Measurements from ENCODE around the gene ARID5B. TPM values are rescaled to one million over a fixed set of nuclear protein-coding genes. Genes with fewer than 3 reads are reported as not detected.

ARID5B gene
- total and polyA plus RNA-seq, 2 donors (not counting 3 experiments of a cell fraction or from before 2014, with no cell fraction given), result 5.6 to 8.9 TPM

DNA sequence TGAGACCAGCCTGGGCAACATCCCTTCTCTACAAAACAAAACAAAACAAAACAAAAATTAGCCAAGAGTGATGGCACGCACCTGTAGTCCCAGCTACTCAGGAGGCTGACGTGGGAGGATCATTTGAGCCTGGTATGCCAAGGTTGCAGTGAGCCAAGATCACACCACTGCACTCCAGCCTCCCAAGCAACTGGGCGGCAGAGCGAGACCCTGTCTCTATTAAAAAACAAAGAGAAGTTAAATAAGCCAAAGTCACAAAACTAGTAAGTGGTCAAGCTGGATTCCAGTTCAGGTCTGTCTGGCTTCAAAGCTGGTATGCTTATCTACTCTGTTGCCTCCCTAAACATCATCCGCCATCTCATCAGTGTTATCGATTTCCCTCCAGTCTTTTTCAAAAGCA, 110.8 kb downstream of the ARID5B start:
- FAIRE-seq, result no peak
- Histone ChIP-seq H3K4me1 (ENCODE audit: control insufficient read depth, extremely low read depth, insufficient read depth, low read length) (peaks cover 8% of the 10 kb centered on the region), H3K27ac (ENCODE audit: insufficient read depth, low read depth, low read length) (no peak overlapping the region), H3K27me3 (ENCODE audit: control insufficient read depth in 2 of 2, insufficient read depth in 2 of 2, low read length in 2 of 2) (no peaks in the 10 kb centered on the region), H3K9me3 (replicated peaks; ENCODE audit: control insufficient read depth, insufficient read depth, low read length) (no peaks in the 10 kb centered on the region), H3K36me3 (ENCODE audit: control insufficient read depth in 2 of 2, extremely low read depth in 1 of 2, insufficient read depth in 2 of 2, low read length in 2 of 2) (no peaks in the 10 kb centered on the region), H3K4me3 (replicated peaks in 1 of 3; ENCODE audit: insufficient read depth in 1 of 3, low read depth in 1 of 3, low read length in 3 of 3) (no peak overlapping the region), H3K9me1 (replicated peaks; ENCODE audit: control insufficient read depth, extremely low read depth, insufficient read depth, low read length) (no peaks in the 10 kb centered on the region), H3K9ac (replicated peaks; ENCODE audit: extremely low read depth, insufficient read depth, low read length) (no peak overlapping the region), H3K4me2 (ENCODE audit: insufficient read depth, low read length) (no peak overlapping the region), H4K20me1 (replicated peaks; ENCODE audit: control insufficient read depth, extremely low read depth, insufficient read depth, low read length) (no peaks in the 10 kb centered on the region), H2AFZ (ENCODE audit: low read depth, low read length) (no peak overlapping the region), H3K79me2 (ENCODE audit: control insufficient read depth, insufficient read depth, low read length) (no peaks in the 10 kb centered on the region)
- DNase-seq (ENCODE audit: low read depth, low spot score), result no peak
- dilution Hi-C loops (cut with MboI; ENCODE audit: extremely low pct_ligation_motif_present, low sequenced_read_pairs) (no loop called here), intact Hi-C loops (cut with micrococcal nuclease) (no loop called here)
- no TSS peak for BruUV-seq (replicated peaks)
- TF ChIP-seq EZH2 (IDR thresholded peaks at IDR 0.05; ENCODE audit: borderline replicate concordance, low read depth, low read length, severe bottlenecking), result no peak
- no peak for TF ChIP-seq POLR2A (IDR thresholded peaks at IDR 0.05; ENCODE audit: low read depth, low read length)
- TF ChIP-seq, protein P1, sequence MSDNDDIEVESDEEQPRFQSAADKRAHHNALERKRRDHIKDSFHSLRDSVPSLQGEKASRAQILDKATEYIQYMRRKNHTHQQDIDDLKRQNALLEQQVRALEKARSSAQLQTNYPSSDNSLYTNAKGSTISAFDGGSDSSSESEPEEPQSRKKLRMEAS (IDR thresholded peaks at IDR 0.05; ENCODE audit: insufficient read depth, insufficient read length), result no peak
- TF ChIP-seq JUN (IDR thresholded peaks at IDR 0.05; ENCODE audit: borderline replicate concordance, insufficient read depth, insufficient read length, low read depth), result no peak
- TF ChIP-seq, protein P2, sequence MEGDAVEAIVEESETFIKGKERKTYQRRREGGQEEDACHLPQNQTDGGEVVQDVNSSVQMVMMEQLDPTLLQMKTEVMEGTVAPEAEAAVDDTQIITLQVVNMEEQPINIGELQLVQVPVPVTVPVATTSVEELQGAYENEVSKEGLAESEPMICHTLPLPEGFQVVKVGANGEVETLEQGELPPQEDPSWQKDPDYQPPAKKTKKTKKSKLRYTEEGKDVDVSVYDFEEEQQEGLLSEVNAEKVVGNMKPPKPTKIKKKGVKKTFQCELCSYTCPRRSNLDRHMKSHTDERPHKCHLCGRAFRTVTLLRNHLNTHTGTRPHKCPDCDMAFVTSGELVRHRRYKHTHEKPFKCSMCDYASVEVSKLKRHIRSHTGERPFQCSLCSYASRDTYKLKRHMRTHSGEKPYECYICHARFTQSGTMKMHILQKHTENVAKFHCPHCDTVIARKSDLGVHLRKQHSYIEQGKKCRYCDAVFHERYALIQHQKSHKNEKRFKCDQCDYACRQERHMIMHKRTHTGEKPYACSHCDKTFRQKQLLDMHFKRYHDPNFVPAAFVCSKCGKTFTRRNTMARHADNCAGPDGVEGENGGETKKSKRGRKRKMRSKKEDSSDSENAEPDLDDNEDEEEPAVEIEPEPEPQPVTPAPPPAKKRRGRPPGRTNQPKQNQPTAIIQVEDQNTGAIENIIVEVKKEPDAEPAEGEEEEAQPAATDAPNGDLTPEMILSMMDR (IDR thresholded peaks at IDR 0.05; ENCODE audit: extremely low read depth in 1 of 2, insufficient read depth in 1 of 2, low read depth in 1 of 2, low read length in 2 of 2), result no peak
- TF ChIP-seq GATA2 (IDR thresholded peaks at IDR 0.05; ENCODE audit: insufficient read depth, insufficient read length, low read depth, low read length), result no peak
- no peak for TF ChIP-seq FOS (IDR thresholded peaks at IDR 0.05; ENCODE audit: borderline replicate concordance, insufficient read depth, low read length)
- no peak for TF ChIP-seq POLR2AphosphoS5 (IDR thresholded peaks at IDR 0.05; ENCODE audit: insufficient read depth, low read depth, low read length)
- no peak for TF ChIP-seq MYC (IDR thresholded peaks at IDR 0.05; ENCODE audit: low read depth, low read length)
- CTCF ChIA-PET, result interaction anchor here (1.1 to 1.7 kb wide), 2 partner anchors 9 to 262 kb away, joined by 3 read pairs; no protein-coding TSS in a partner anchor
- POLR2A ChIA-PET, result no interaction called here

All from endothelial cell of umbilical vein (primary cell).